ENCODE results near the gene SERPINC1.

GRCh38 chr1:173920861-173921260, 3.7 kb upstream of the SERPINC1 start:
- TF ChIP-seq CTCF (IDR thresholded peaks at IDR 0.05) (no peak), POLR2AphosphoS5 (IDR thresholded peaks at IDR 0.05) (no peak), EP300 (IDR thresholded peaks at IDR 0.05; ENCODE audit: low read depth) (no peak), POLR2A (IDR thresholded peaks at IDR 0.05) (no peak)

Data from transverse colon (tissue), 4 donors.